HS-27A (cell line): ENCODE measurements around the gene KCNMB3.

Source experiments
- DNase-seq: peaks from one replicate; pipeline ENCODE4 v3.0.0-alpha.2; 2012; ENCODE audit warnings: low read depth, missing footprints

Gene KCNMB3

GRCh38 chr3:179196098-179196497 lies 54.8 kb downstream of the KCNMB3 start:
- peak; percentile 60 for DNase-seq

- DNase-seq = no peak
Measured at GRCh38 chr3:179194931-179195330, 56.0 kb downstream of the KCNMB3 start.
